Testis (tissue), 2 donors: ENCODE results near the gene SRRM2.

Experiments
- POLR2A ChIP-seq: fragments of 450-650 bp; IDR thresholded peaks from one replicate; pipeline ENCODE4 v1.6.1; 2017; ENCODE audit warnings: antibody characterized with exemption, mild to moderate bottlenecking, moderate library complexity
- TF ChIP-seq, protein P1 (sequence below), 3 experiments: fragments of 450-650 bp in 2 of 3; fragments of 200-600 bp in 1 of 3; sonication (generic) in 1 of 3; IDR thresholded peaks; one replicate each; pipeline ENCODE4 v1.5.1; 2016 to 2019; ENCODE audit warnings: antibody characterized with exemption in 3 of 3, mild to moderate bottlenecking in 2 of 3, moderate library complexity in 1 of 3

DNA sequence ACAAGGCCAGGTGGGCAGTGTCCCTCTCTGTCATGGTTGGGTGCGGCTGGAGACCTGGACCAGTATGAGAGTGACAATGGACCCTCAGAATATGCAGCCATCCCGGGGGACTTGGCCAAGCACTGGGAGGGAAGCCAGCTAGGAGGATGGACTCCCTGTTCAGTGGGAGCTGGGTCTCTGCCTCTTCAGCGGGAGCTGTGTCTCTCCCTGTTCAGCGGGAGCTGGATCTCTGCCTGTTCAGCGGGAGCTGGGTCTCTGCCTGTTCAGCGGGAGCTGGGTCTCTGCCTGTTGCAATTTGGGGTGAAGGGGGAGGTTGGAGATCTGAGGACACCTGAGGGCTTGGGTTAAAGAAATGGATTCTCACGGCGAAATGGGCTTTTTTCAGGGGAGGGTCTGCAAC lies 38.7 kb downstream of the SRRM2 start:
- TF ChIP-seq, protein P1, sequence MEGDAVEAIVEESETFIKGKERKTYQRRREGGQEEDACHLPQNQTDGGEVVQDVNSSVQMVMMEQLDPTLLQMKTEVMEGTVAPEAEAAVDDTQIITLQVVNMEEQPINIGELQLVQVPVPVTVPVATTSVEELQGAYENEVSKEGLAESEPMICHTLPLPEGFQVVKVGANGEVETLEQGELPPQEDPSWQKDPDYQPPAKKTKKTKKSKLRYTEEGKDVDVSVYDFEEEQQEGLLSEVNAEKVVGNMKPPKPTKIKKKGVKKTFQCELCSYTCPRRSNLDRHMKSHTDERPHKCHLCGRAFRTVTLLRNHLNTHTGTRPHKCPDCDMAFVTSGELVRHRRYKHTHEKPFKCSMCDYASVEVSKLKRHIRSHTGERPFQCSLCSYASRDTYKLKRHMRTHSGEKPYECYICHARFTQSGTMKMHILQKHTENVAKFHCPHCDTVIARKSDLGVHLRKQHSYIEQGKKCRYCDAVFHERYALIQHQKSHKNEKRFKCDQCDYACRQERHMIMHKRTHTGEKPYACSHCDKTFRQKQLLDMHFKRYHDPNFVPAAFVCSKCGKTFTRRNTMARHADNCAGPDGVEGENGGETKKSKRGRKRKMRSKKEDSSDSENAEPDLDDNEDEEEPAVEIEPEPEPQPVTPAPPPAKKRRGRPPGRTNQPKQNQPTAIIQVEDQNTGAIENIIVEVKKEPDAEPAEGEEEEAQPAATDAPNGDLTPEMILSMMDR (IDR thresholded peaks at IDR 0.05) = no peak
- no peak for TF ChIP-seq POLR2A
